Measurements from ENCODE around the gene RAB18. TPM values are rescaled to one million over a fixed set of nuclear protein-coding genes. Genes with fewer than 3 reads are reported as not detected.

Gene RAB18
- total and polyA plus RNA-seq, 2 of the 8 experiments (the other 6 are each of a cell fraction or from before 2014, with no cell fraction given), result 14.7 to 69.7 TPM

DNA sequence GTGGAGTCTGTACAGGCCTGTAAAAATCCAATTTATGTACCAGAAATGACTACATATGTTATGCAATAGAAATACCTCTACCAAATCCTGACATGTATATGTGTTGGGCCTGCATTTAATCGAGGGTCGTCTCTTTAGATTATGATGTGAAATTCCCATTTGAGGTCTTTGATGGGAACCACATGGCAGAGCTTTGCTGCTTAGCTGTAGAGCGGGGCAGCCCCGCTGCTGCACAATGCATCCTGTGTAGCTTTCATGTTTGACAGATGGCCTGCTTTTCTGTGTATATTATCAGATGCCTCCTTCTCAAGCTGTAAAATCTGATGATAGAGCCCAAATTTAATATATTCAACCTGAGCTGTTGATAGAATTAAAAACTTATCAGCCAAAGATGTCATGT is 65.8 kb downstream of the RAB18 start:
- DNase-seq (ENCODE audit: low read depth in 1 of 2, low spot score in 2 of 2), result no peak
- Histone ChIP-seq H3K4me2 (ENCODE audit: insufficient read depth in 1 of 2, low read depth in 2 of 2, low read length in 2 of 2) (no peak overlapping the region), H3K9ac (replicated peaks in 1 of 4; ENCODE audit: extremely low read depth in 1 of 4, low read depth in 3 of 4, low read length in 3 of 4) (no peak overlapping the region), H3K4ac (replicated peaks; ENCODE audit: insufficient read length, low read depth, low read length) (no peak overlapping the region), H4K5ac (ENCODE audit: insufficient read length, low read depth, low read length) (no peak overlapping the region), H4K8ac (ENCODE audit: extremely low read depth, insufficient read depth, low read length) (no peak overlapping the region), H2AK5ac (ENCODE audit: low read depth, low read length) (no peak overlapping the region), H2BK15ac (ENCODE audit: low read length) (no peak overlapping the region), H3K23me2 (ENCODE audit: low read depth, low read length) (no peaks in the 10 kb centered on the region), H3K79me1 (ENCODE audit: low read depth, low read length) (no peaks in the 10 kb centered on the region), H3K4me1 (replicated peaks in 1 of 4; ENCODE audit: control insufficient read depth in 3 of 4, insufficient read depth in 4 of 4, low read length in 3 of 4) (no peaks in the 10 kb centered on the region), H3K23ac (ENCODE audit: insufficient read length) (no peak overlapping the region), H3K56ac (replicated peaks; ENCODE audit: insufficient read length, low read depth, low read length) (no peak overlapping the region), H3K27ac (ENCODE audit: low read depth, low read length) (no peak overlapping the region), H2BK12ac (ENCODE audit: low read depth, low read length) (no peak overlapping the region), H4K20me1 (replicated peaks in 1 of 2; ENCODE audit: control insufficient read depth in 1 of 2, insufficient read depth in 2 of 2, low read length in 2 of 2) (no peaks in the 10 kb centered on the region), H2AFZ (ENCODE audit: low read length) (no peak overlapping the region), H3K14ac (ENCODE audit: insufficient read length) (no peak overlapping the region), H3K27me3 (replicated peaks in 1 of 4; ENCODE audit: control insufficient read depth in 3 of 4, extremely low read depth in 1 of 4, insufficient read depth in 3 of 4, low read length in 3 of 4) (no peaks in the 10 kb centered on the region), H3K79me2 (ENCODE audit: control insufficient read depth in 1 of 2, insufficient read depth in 2 of 2, low read length in 2 of 2) (no peaks in the 10 kb centered on the region), H3K9me3 (ENCODE audit: insufficient read depth in 2 of 2, low read depth in 1 of 2, low read length in 1 of 2) (no peaks in the 10 kb centered on the region), H4K91ac (replicated peaks; ENCODE audit: insufficient read length, low read length) (no peak overlapping the region), H3K18ac (ENCODE audit: extremely low read depth, low read length) (no peak overlapping the region), H3K36me3 (ENCODE audit: control insufficient read depth in 2 of 4, insufficient read depth in 4 of 4, low read length in 3 of 4) (no peaks in the 10 kb centered on the region), H2BK5ac (ENCODE audit: low read depth, low read length) (no peak overlapping the region), H2BK120ac (replicated peaks; ENCODE audit: low read depth, low read length) (no peak overlapping the region), H3K4me3 (ENCODE audit: extremely low read depth in 1 of 4, insufficient read depth in 2 of 4, low read depth in 3 of 4, low read length in 4 of 4) (no peak overlapping the region), H2BK20ac (ENCODE audit: low read length) (no peak overlapping the region)
- no peak for TF ChIP-seq CBX8 (IDR thresholded peaks at IDR 0.05; ENCODE audit: borderline replicate concordance, low read depth, low read length)
- no peak for TF ChIP-seq KDM5A (IDR thresholded peaks at IDR 0.05; ENCODE audit: low read length)
- no peak for TF ChIP-seq ASH2L (IDR thresholded peaks at IDR 0.05; ENCODE audit: low read length)
- TF ChIP-seq NRF1 (IDR thresholded peaks at IDR 0.05; ENCODE audit: low read depth, low read length), result no peak
- TF ChIP-seq MAX (IDR thresholded peaks at IDR 0.05), result no peak
- TF ChIP-seq CTBP2 (IDR thresholded peaks at IDR 0.05; ENCODE audit: borderline replicate concordance, insufficient read depth, insufficient read length, low read length), result no peak
- no peak for TF ChIP-seq TAF1 (IDR thresholded peaks at IDR 0.05; ENCODE audit: low read depth, low read length)
- 99% methylated on average over 4 of the region's 4 CpGs; no CpG with 5 or more reads in 1 of the 2 experiments for WGBS, 2 experiments (ENCODE audit: extremely low coverage in 1 of 2, insufficient coverage in 1 of 2, insufficient read length in 1 of 2, insufficient replicate concordance in 2 of 2, low coverage in 1 of 2, low lambda C conversion rate in 2 of 2, missing lambda C conversion rate in 1 of 2)
- ChIA-PET CTCF (ENCODE audit: partially characterized antibody) (interaction anchor here (0.6 to 1.4 kb wide), 3 partner anchors 81 to 672 kb away, joined by 3 to 4 read pairs (median 3); no protein-coding TSS in a partner anchor), POLR2A (ENCODE audit: partially characterized antibody) (no interaction called here)
- no peak for FAIRE-seq
